Endodermal cell (in vitro differentiated cells): ENCODE results near the gene GNAT1. TPM values are rescaled to one million over a fixed set of nuclear protein-coding genes. Genes with fewer than 3 reads are reported as not detected.

ENCODE experiments used
- DNase-seq: peaks from one replicate; pipeline ENCODE4 v3.0.0-alpha.2; 2017
- H3K27ac ChIP-seq: 2 replicates; pipeline ENCODE4 v1.5.1; 2013; ENCODE audit warnings: mild to moderate bottlenecking, low read depth, low read length, moderate library complexity
- H3K27me3 ChIP-seq: 2 replicates; pipeline ENCODE4 v1.6.1; 2013; ENCODE audit warnings: mild to moderate bottlenecking, low read length, moderate library complexity; ENCODE audit not compliant: insufficient read depth, control insufficient read depth, poor library complexity, severe bottlenecking
- H3K36me3 ChIP-seq: 2 replicates; pipeline ENCODE4 v1.7.0; 2013; ENCODE audit warnings: mild to moderate bottlenecking, low read length, moderate library complexity; ENCODE audit not compliant: control insufficient read depth, insufficient read depth
- H3K4me1 ChIP-seq: one replicate; pipeline ENCODE4 v1.7.0; 2013; ENCODE audit warnings: low read length; ENCODE audit not compliant: control insufficient read depth, insufficient read depth
- H3K4me3 ChIP-seq: 2 replicates; pipeline ENCODE4 v1.5.1; 2013; ENCODE audit warnings: mild to moderate bottlenecking, low read length, moderate library complexity
- H3K9ac ChIP-seq: 2 replicates; pipeline ENCODE4 v1.6.1; 2013; ENCODE audit warnings: mild to moderate bottlenecking, low read length, moderate library complexity; ENCODE audit not compliant: poor library complexity, severe bottlenecking; ENCODE audit errors: extremely low read depth
- H3K9me3 ChIP-seq: 2 replicates; pipeline ENCODE4 v1.6.1; 2013; ENCODE audit warnings: mild to moderate bottlenecking, low read length, moderate library complexity; ENCODE audit not compliant: control insufficient read depth
- H3K27ac Mint-ChIP-seq: 2 replicates; pipeline ENCODE4 v1.8.0; 2020; ENCODE audit warnings: mixed read lengths
- H3K27me3 Mint-ChIP-seq: 2 replicates; pipeline ENCODE4 v1.8.0; 2021; ENCODE audit warnings: mild to moderate bottlenecking, mixed read lengths; ENCODE audit not compliant: insufficient read depth
- H3K36me3 Mint-ChIP-seq: 2 replicates; pipeline ENCODE4 v1.8.0; 2020; ENCODE audit warnings: low read depth, mixed read lengths
- H3K4me1 Mint-ChIP-seq: 2 replicates; pipeline ENCODE4 v1.8.0; 2020; ENCODE audit warnings: mixed read lengths
- H3K4me3 Mint-ChIP-seq: 2 replicates; pipeline ENCODE4 v1.8.0; 2020; ENCODE audit warnings: mild to moderate bottlenecking, moderate library complexity, mixed read lengths
- H3K9me3 Mint-ChIP-seq: 2 replicates; pipeline ENCODE4 v1.8.0; 2020; ENCODE audit warnings: mild to moderate bottlenecking, mixed read lengths
- CTCF ChIP-seq: fragments of 200-600 bp; sonication (generic); conservative IDR thresholded peaks from 2 replicates; pipeline ENCODE4 v1.5.0; 2021; ENCODE audit warnings: antibody characterized with exemption, mild to moderate bottlenecking
- WGBS, 2 experiments: methylation state at CpG; one replicate each; pipeline versions ENCODE4 v1.1.5 to v1.1.7; 2013; ENCODE audit warnings: missing lambda C conversion rate in 2 of 2, mixed read lengths in 1 of 2; ENCODE audit not compliant: insufficient coverage in 1 of 2, insufficient read length in 1 of 2; 5-methylcytosine and 5-hydroxymethylcytosine counted together
- microRNA-seq: library from miRNA; unstranded; fragments of <30 nt; microRNA quantifications from one replicate; pipeline ENCODE4 v1.2.0, GENCODE V29; 2020; ENCODE audit warnings: borderline microRNAs expressed
- total RNA-seq, 2 donors: library from RNA; stranded (reverse); fragmentation: NEBNext Ultra II Directional in 1 of 2; extraction: Animal tissue kit (Norgen Biotek cat#: 25700) in 1 of 2; gene quantifications; 2 replicates in 1 of 2; 3 replicates in 1 of 2; pipeline ENCODE4 v1.2.1, GENCODE V29; 2021

GNAT1 gene
- total RNA-seq, 2 donors from 2014 or later = 0.42 to 1.2 TPM

- 89 to 90% methylated on average over 13 to 16 of the region's 16 CpGs for WGBS, 2 experiments
- peaks cover 36% of the 10 kb centered on the region for H3K4me1 Mint-ChIP-seq
- peaks cover 19% of the 10 kb centered on the region for H3K36me3 Mint-ChIP-seq
- Histone ChIP-seq H3K9me3 (no peaks in the 10 kb centered on the region), H3K27me3 (no peaks in the 10 kb centered on the region), H3K4me1 (peaks cover 28% of the 10 kb centered on the region), H3K27ac (peak overlapping the region; percentile 87), H3K36me3 (peaks cover 33% of the 10 kb centered on the region), H3K4me3 (peak overlapping the region; percentile 18), H3K9ac (peak overlapping the region; percentile 42)
- no peaks in the 10 kb centered on the region for H3K9me3 Mint-ChIP-seq
- DNase-seq = no peak
- TF ChIP-seq CTCF = no peak
- H3K27me3 Mint-ChIP-seq = no peaks in the 10 kb centered on the region
- peak overlapping the region; percentile 95 for H3K27ac Mint-ChIP-seq
- H3K4me3 Mint-ChIP-seq = peak overlapping the region; percentile 20
These were observed 53.9 kb downstream of the GNAT1 start for GRCh38 chr3:50245251-50245745.

DNA sequence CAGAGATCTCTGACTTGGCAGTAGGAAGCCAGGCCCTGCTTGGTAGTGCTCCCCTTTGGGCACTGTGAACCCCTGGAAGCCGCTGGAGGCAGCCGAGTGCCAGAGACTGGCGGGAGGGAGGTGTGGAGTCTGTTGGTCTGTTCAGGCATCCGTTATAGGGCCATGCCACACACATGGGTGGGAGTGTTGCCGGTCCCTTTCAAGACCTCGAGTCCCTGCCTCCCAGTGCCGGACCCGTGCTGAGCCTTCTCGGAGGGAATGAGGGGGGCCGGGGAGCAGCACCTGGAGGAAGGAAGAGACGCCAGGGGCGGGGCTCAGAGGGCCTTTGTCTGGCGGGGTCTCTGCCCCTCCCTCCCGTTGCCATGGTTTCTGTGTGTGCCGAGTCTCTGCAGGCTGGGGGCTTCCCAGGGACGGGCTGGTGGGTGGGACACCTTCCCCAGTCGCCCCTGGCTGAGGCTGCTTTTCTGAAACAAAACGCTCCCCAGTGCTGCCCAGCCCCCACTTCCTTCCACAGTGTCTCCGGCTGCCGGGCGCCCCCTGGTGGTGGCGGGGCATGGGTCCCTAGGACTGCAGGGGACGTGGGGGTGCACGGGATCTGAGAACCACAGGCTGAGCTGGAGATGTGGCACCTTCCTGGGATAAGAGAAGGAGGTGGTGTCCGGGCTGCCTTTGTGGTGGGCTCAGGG, 54.6 kb downstream of the GNAT1 start:
- Mint-ChIP-seq H3K9me3 (no peaks in the 10 kb centered on the region), H3K36me3 (peaks cover 23% of the 10 kb centered on the region), H3K27ac (peak overlapping the region; percentile 95), H3K27me3 (no peaks in the 10 kb centered on the region), H3K4me1 (peaks cover 35% of the 10 kb centered on the region), H3K4me3 (peak overlapping the region; percentile 20)
- peak; percentile 100 for TF ChIP-seq CTCF
- H3K4me3 ChIP-seq = peak overlapping the region; percentile 18
- peaks cover 25% of the 10 kb centered on the region for H3K4me1 ChIP-seq
- 9 to 12% methylated on average over 15 to 25 of the region's 25 CpGs for WGBS, 2 experiments
- peak overlapping the region; percentile 53 for H3K9ac ChIP-seq
- H3K27me3 ChIP-seq = no peaks in the 10 kb centered on the region
- DNase-seq = peak; percentile 99
- peaks cover 32% of the 10 kb centered on the region for H3K36me3 ChIP-seq
- peak overlapping the region; percentile 87 for H3K27ac ChIP-seq
- no peaks in the 10 kb centered on the region for H3K9me3 ChIP-seq

DNA sequence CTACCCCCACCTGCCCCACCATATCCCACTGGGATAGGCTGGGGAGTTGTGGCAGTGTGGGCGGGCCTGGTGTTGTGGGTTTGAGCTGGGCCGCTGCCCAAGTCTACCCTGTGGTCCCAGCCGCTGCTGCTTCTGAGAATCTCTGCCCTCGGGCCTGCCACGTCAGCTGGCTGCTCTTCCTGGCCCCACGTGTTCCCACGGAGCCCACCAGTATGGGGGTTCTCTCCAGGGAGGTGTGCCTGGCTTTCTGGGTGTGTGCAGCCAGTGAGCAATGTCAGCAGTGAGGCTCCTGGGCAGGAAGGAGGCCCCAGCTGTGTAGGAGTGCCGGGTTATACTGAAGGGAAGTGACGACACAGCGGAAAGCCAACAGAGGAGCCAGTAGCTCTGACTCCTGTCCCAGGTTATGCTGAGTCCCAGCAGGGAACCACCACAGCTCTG, 55.1 kb downstream of the GNAT1 start:
- Histone ChIP-seq H3K4me3 (no peak overlapping the region), H3K9ac (peak overlapping the region; percentile 53), H3K27ac (peak overlapping the region; percentile 87), H3K27me3 (no peaks in the 10 kb centered on the region), H3K4me1 (peaks cover 19% of the 10 kb centered on the region), H3K36me3 (peaks cover 36% of the 10 kb centered on the region), H3K9me3 (no peaks in the 10 kb centered on the region)
- 30 to 48% methylated on average over 2 to 10 of the region's 10 CpGs for WGBS, 2 experiments
- H3K27ac Mint-ChIP-seq = peak overlapping the region; percentile 95
- no peaks in the 10 kb centered on the region for H3K9me3 Mint-ChIP-seq
- H3K4me3 Mint-ChIP-seq = peak overlapping the region; percentile 12
- peaks cover 29% of the 10 kb centered on the region for H3K4me1 Mint-ChIP-seq
- H3K27me3 Mint-ChIP-seq = no peaks in the 10 kb centered on the region
- no peak for TF ChIP-seq CTCF
- DNase-seq = peak; percentile 87
- peaks cover 27% of the 10 kb centered on the region for H3K36me3 Mint-ChIP-seq

Small RNAs within 50 kb of the gene (microRNA-seq; reads per million reads assigned to microRNA genes)
- gene MIR566 = not detected
- gene MIR5787 = not detected

Other genes with a start within 250 kb of the GNAT1 start
- gene RBM5, start 102.7 kb upstream of the GNAT1 start, total RNA-seq = 100 to 1,000 TPM; 153 to 166 TPM
- gene SEMA3F, start 36.3 kb upstream of the GNAT1 start, total RNA-seq = 10 to 100 TPM; 44.8 to 63.2 TPM
- gene SLC38A3, start 13.7 kb downstream of the GNAT1 start, total RNA-seq = 1 to 10 TPM; 1.5 to 1.9 TPM
- gene GNAI2, start 44.6 kb downstream of the GNAT1 start, total RNA-seq = 100 to 1,000 TPM; 243 to 278 TPM
- 10 to 100 TPM in 1 of 2 donors, 1 to 10 TPM in 1; 6.5 to 10.3 TPM for gene SEMA3B, start 77.5 kb downstream of the GNAT1 start, total RNA-seq
- not detected for gene LSMEM2, start 87.5 kb downstream of the GNAT1 start, total RNA-seq
- 10 to 100 TPM; 56.6 to 70.9 TPM for gene IFRD2, start 100.8 kb downstream of the GNAT1 start, total RNA-seq
- gene HYAL3, start 107.8 kb downstream of the GNAT1 start, total RNA-seq = 1 to 10 TPM; 2.6 to 3.3 TPM
- 10 to 100 TPM in 1 of 2 donors, 1 to 10 TPM in 1; 9.7 to 12.8 TPM for gene NAA80, start 107.8 kb downstream of the GNAT1 start, total RNA-seq
- 1 to 10 TPM in 1 of 2 donors, under 1 TPM in 1; 0.92 to 1.8 TPM for gene HYAL1, start 112.0 kb downstream of the GNAT1 start, total RNA-seq
- gene HYAL2, start 131.1 kb downstream of the GNAT1 start, total RNA-seq = 10 to 100 TPM; 55.3 to 61.1 TPM
- gene TUSC2, start 136.6 kb downstream of the GNAT1 start, total RNA-seq = 10 to 100 TPM; 23.5 to 28.1 TPM
- 10 to 100 TPM in 1 of 2 donors, 1 to 10 TPM in 1; 9.4 to 17.2 TPM for gene RASSF1, start 149.2 kb downstream of the GNAT1 start, total RNA-seq
- 1 to 10 TPM in 1 of 2 donors, under 1 TPM in 1; 0.22 to 1.4 TPM for gene ZMYND10, start 154.1 kb downstream of the GNAT1 start, total RNA-seq
- gene NPRL2, start 159.2 kb downstream of the GNAT1 start, total RNA-seq = 10 to 100 TPM; 21.8 TPM
- gene CYB561D2, start 159.3 kb downstream of the GNAT1 start, total RNA-seq = 10 to 100 TPM in 1 of 2 donors, 1 to 10 TPM in 1; 8.5 to 14.6 TPM
- gene TMEM115, start 167.9 kb downstream of the GNAT1 start, total RNA-seq = 10 to 100 TPM; 30.1 to 32.2 TPM